Psoas muscle (tissue), 8 donors: ENCODE results near the gene PHOSPHO2. TPM values are rescaled to one million over a fixed set of nuclear protein-coding genes. Genes with fewer than 3 reads are reported as not detected.
"Not testable (repeated sequence)": the region's sequence is repeated elsewhere in the genome, so short reads cannot be mapped to it uniquely, and the experiment has no call there.

ENCODE experiments used
- ATAC-seq, 4 donors: fragments of 200-7000 bp; cut with Tn5 transposase; one replicate each; pipeline ENCODE4 v1.9.1; 2020; ENCODE audit warnings: moderate library complexity in 3 of 4, mild to moderate bottlenecking in 2 of 4
- DNase-seq, 2 donors: peaks; one replicate each; pipeline ENCODE4 v3.0.0-alpha.2; 2020
- H3K27ac ChIP-seq: fragments of 200-600 bp; one replicate; pipeline ENCODE4 v1.8.0; 2022
- H3K27me3 ChIP-seq, 3 donors: fragments of 200-600 bp in 1 of 3; one replicate each; pipeline versions ENCODE4 v1.6.1 to v1.8.0; 2013 to 2022; ENCODE audit warnings: low read length in 2 of 3, mild to moderate bottlenecking in 2 of 3, moderate library complexity in 1 of 3; ENCODE audit not compliant: insufficient read depth in 3 of 3
- H3K36me3 ChIP-seq, 2 donors: fragments of 200-600 bp in 1 of 2; one replicate each; pipeline versions ENCODE4 v1.6.1 to v1.8.0; 2013 to 2022; ENCODE audit warnings: low read depth in 1 of 2, mild to moderate bottlenecking in 1 of 2, moderate library complexity in 1 of 2; ENCODE audit not compliant: insufficient read depth in 1 of 2
- H3K4me1 ChIP-seq: fragments of 200-600 bp; one replicate; pipeline ENCODE4 v1.8.0; 2022
- H3K4me3 ChIP-seq: fragments of 200-600 bp; one replicate; pipeline ENCODE4 v1.8.0; 2022; ENCODE audit warnings: mild to moderate bottlenecking
- H3K9me3 ChIP-seq: fragments of 200-600 bp; one replicate; pipeline ENCODE4 v1.8.0; 2022
- CTCF ChIP-seq: fragments of 200-600 bp; IDR thresholded peaks from one replicate; pipeline ENCODE4 v1.8.0; 2022; ENCODE audit warnings: antibody characterized with exemption
- WGBS, 3 donors: extraction: QIAGEN DNeasy Blood & Tissue Kit; methylation state at CpG; one replicate each; pipeline versions ENCODE4 v1.1.6 to v1.1.7; 2013; 5-methylcytosine and 5-hydroxymethylcytosine counted together
- intact Hi-C, 2 donors: fragments of 100-400 bp; cut with DNase I; formaldehyde crosslinking; loops; one replicate each; pipeline versions ENCODE4 v1.11.0 to v1.14.2; 2022
- polyA plus RNA-seq, 3 donors: library from polyadenylated mRNA; stranded (reverse); fragments of 200-250 nt; gene quantifications; one replicate each; pipeline ENCODE4 v1.2.3, GENCODE V29; 2013
- total RNA-seq, 4 donors: library from RNA; stranded (reverse); fragmentation: NEBNext Ultra II Directional in 2 of 4; extraction: Animal tissue kit (Norgen Biotek cat#: 25700) in 2 of 4; gene quantifications; one replicate each; pipeline versions ENCODE4 v1.2.1 to v1.2.4, GENCODE V29; 2021 to 2023
- donor health status: healthy with polysubstance abuse.
- donor health status: DM: no; HTN: no; CAD: no; lungs with moderate emphysema.
- donor health status: Bipolar disorder and iron deficiency.
- donor health status: healthy.
- donor health status: DM: yes; HTN: yes; CAD: no.
- donor health status: DM: no; HTN: no; CAD: no.
- donor health status: DM: no; HTN: no; CAD: no.
- donor health status: DM: yes; HTN: yes; CAD: no.

PHOSPHO2 gene
- total and polyA plus RNA-seq, 7 donors = 0.86 to 7.5 (median 1.6) TPM

DNA sequence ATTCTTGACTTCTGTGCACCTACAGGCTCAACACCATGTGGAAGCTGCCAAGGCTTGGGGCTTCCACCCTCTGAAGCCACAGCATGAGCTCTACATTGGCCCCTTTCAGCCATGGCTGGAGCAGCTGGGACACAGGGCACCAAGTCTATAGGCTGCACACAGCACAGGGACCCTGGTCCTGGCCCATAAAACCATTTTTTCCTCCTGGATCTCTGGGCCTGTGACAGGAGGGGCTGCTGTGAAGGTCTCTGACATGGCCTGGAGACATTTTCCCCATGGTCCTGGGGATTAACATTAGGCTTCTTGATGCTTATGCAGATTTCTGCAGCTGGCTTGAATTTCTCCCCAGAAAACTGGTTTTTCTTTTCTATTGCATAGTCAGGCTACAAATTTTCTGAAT, 6.3 kb upstream of the PHOSPHO2 start:
- H3K27me3 ChIP-seq, H3K4me1 ChIP-seq, DNase-seq, H3K9me3 ChIP-seq, H3K36me3 ChIP-seq, ATAC-seq, H3K27ac ChIP-seq, H3K4me3 ChIP-seq, intact Hi-C loops: not testable (repeated sequence)

DNA sequence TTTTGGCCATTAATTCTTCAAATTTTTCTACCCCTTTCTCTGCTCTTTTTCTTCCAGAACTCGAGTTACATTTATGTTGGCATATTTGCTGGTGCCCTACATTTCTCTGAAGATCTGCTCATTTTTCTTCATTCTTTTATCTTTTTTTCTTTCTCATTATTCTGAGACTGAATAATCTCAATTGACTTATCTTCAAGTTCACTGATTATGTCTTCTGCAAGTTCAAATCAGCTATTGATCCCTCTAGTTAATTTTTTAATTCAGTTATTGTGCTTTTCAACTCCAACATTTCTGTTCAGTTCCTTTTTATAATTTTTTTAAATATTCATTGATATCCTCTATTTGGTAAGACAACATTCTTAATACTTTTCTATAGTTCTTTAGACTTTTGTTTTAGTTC, 3.3 kb upstream of the PHOSPHO2 start:
- Histone ChIP-seq H3K27ac (no peak overlapping the region), H3K4me1 (peaks cover 5% of the 10 kb centered on the region), H3K27me3 (no peaks in the 10 kb centered on the region), H3K4me3 (no peak overlapping the region), H3K36me3 (no peaks in the 10 kb centered on the region), H3K9me3 (no peaks in the 10 kb centered on the region)
- intact Hi-C loops = loop anchor here (5.0 to 10.0 kb wide), 2 partner anchors 41 to 106 kb away; partner anchors contain the start of genes KLHL23 (in 1 of the 2) and PPIG (in 1 of the 2)
- TF ChIP-seq CTCF = no peak
- ATAC-seq = no peak
- DNase-seq = no peak
- 74 to 86% (median 81%) methylated on average over 1 of the region's 1 CpG for WGBS, 3 donors

GRCh38 chr2:169692718-169693117, 1.6 kb upstream of the PHOSPHO2 start:
- Histone ChIP-seq H3K36me3 (peaks cover 0 to under 1% of the 10 kb centered on the region in 2 donors), H3K27me3 (no peaks in the 10 kb centered on the region), H3K4me1 (peaks cover 5% of the 10 kb centered on the region), H3K27ac (no peak overlapping the region), H3K9me3 (no peaks in the 10 kb centered on the region), H3K4me3 (no peak overlapping the region)
- ATAC-seq (no peak), DNase-seq (no peak)
- TF ChIP-seq CTCF = no peak
- 54 to 56% (median 55%) methylated on average over 3 of the region's 3 CpGs for WGBS, 3 donors
- intact Hi-C loops = loop anchor here (5.0 to 10.0 kb wide), 2 partner anchors 40 to 108 kb away; partner anchors contain the start of genes KLHL23 (in 1 of the 2) and PPIG (in 1 of the 2)

DNA sequence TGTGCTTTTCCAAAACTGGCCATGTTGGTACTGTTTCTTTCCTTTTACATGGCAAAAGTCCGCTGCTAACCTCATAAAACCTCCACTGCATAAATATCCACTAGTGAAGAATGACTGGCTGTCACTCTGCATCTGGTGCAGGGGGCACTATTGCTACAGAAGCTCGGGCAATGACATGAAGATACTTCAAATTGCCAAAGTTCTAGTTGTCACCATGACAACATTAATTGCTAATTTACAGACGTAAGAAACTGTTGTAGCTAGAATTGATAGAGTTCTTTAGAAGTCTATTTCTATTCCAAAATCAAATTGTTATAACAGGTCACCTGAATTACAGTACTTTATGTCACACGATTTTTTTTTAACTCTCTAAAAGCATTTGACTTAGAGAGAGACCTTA, 909 bp upstream of the PHOSPHO2 start:
- Histone ChIP-seq H3K4me1 (peaks cover 5% of the 10 kb centered on the region), H3K4me3 (peak overlapping the region; percentile 74), H3K27me3 (no peaks in the 10 kb centered on the region), H3K9me3 (no peaks in the 10 kb centered on the region), H3K27ac (no peak overlapping the region), H3K36me3 (peaks cover 0 to 7% of the 10 kb centered on the region in 2 donors)
- no peak for TF ChIP-seq CTCF
- 10 to 14% (median 12%) methylated on average over 4 of the region's 4 CpGs for WGBS, 3 donors
- intact Hi-C loops = loop anchor here (5.0 to 10.0 kb wide), 2 partner anchors 39 to 109 kb away; partner anchors contain the start of genes KLHL23 (in 1 of the 2) and PPIG (in 1 of the 2)
- DNase-seq = no peak
- ATAC-seq = no peak

- peak overlapping the region; percentile 81 for H3K27ac ChIP-seq
- 28 to 35% (median 33%) methylated on average over 8 of the region's 8 CpGs for WGBS, 3 donors
Measured at GRCh38 chr2:169694894-169695260, 608 bp downstream of the PHOSPHO2 start.

More at GRCh38 chr2:169694894-169695260, 608 bp downstream of the PHOSPHO2 start:
- Histone ChIP-seq H3K4me3 (peak overlapping the region; percentile 74), H3K9me3 (no peaks in the 10 kb centered on the region), H3K4me1 (peaks cover 5% of the 10 kb centered on the region), H3K27me3 (no peaks in the 10 kb centered on the region), H3K36me3 (peaks cover 0 to 16% of the 10 kb centered on the region in 2 donors)
- intact Hi-C loops = loop anchor here (5.0 to 10.0 kb wide), 2 partner anchors 37 to 110 kb away; partner anchors contain the start of genes KLHL23 (in 1 of the 2) and PPIG (in 1 of the 2)
- DNase-seq (no peak), ATAC-seq (no peak)
- no peak for TF ChIP-seq CTCF
